Stromal cell of bone marrow (primary cell): ENCODE data around the gene MAP3K12.

Experiments used
- DNase-seq: peaks from one replicate; pipeline ENCODE4 v3.0.0-alpha.2; 2012; ENCODE audit warnings: low read depth

MAP3K12 gene

GRCh38 chr12:53508534-53509170 is 9.4 kb upstream of the MAP3K12 start:
- peak; percentile 47 for DNase-seq

DNA sequence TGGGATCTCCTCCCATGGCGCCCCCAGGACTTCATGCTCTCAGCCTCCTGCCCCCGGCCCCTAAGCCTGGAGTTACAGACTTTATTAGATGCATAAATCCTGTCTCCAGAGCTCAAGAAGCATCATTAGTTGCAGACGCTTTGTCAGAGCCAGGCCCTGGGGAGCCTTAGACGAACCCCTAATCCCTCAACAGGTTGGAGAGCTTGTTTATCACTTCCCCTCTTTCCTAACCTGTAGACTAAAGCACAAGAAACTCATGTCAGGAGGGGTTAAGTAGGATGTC is 8.3 kb upstream of the MAP3K12 start:
- DNase-seq, result no peak

- DNase-seq, result no peak
Measured at GRCh38 chr12:53506881-53507602, 7.8 kb upstream of the MAP3K12 start, which contains the start of gene NPFF. TSS of gene NPFF (minus strand) at chr12:53507484. CDS start at chr12:53507474, 10 bp downstream.

DNA sequence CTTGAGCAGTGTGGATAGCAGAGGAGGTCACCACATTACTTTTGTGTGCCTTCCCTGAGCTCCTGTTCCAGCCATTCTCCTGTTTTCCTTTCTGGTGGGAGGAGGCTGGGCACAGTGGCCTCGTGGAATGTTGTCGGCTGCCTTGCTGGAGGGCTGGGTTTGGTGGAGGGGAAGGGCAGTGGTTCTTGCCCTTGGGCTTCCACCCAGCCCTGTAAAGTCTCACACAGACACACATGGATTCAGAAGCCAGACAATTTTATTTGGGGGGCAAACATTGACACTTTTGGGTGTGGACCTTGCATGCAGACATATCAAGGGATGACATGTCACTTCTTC is 7.2 kb upstream of the MAP3K12 start:
- no peak for DNase-seq

- DNase-seq, result peak; percentile 41
Measured at GRCh38 chr12:53505555-53506449, 6.5 kb upstream of the MAP3K12 start.

GRCh38 chr12:53505086-53505485 is 5.8 kb upstream of the MAP3K12 start:
- peak; percentile 79 for DNase-seq

DNA sequence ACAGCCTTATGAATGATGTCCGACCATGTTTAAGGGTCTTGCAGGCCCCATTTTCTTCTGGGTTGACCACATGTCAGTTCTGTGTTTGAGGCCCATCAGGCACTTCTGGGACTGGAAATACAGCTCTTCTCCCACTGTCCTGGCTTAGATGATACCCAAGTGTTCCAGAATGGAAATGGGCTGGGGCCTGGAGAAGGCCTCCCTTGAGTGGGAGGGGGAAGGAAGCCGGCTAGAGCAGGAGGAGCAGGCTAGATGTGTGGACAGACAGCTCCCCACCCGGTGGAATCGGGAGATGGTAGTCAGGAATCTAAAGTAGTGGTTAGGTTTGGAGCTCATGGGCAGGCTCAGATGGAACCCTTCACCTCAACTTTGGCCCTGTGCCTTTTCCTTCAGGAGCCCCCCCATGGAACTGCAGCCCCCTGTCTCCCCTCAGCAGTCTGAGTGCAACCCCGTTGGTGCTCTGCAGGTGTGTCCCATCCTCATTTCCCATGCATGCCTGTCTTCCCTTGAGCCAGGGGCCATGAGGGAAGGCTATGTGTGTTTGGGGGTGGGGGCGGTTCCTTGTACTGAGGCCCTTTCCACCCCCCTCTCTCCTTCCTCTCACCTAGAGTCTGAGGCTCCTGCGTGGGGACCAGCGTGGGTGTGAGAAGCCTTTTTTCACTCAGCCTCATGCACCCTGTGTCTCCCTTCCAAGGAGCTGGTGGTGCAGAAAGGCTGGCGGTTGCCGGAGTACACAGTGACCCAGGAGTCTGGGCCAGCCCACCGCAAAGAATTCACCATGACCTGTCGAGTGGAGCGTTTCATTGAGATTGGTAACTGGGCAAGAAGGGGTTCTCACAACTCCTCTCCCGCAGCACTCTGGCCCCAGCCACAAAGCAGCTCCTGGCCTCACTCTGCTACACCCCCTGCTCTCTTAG is 5.0 kb upstream of the MAP3K12 start:
- no peak for DNase-seq

DNA sequence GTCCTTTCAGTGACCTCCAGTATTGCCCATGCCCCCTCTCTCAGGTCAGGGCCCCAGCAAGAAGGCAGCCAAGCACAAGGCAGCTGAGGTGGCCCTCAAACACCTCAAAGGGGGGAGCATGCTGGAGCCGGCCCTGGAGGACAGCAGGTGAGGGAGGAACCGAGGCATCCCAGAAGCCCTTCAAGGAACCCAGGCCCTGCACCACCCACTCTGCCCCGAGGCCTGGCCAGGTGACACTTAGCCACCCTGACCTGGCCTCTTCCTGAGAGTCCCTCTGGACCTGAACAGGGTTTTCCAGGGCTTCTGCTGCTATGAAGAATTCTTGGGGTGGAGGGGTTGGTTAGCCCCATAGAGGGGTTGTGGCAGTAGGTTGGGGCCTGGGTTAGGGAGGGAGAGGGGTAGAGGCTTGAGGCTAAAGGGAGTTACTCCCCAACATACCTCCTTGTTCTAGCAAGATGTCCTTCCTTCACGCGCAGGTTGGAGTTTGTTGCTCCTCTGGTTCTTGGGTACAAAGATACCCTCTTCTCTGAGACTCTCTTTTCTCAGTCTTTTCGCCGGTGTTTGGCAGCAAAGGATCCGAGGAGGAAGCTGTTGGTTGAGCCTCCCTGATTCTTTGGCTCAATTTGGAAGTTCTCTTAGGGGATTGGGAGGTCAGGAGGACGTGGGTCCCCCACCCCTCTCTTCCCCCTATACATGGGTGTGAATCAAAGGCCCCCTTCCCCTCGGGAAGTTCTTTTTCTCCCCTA is 3.9 kb upstream of the MAP3K12 start:
- DNase-seq, result no peak

GRCh38 chr12:53502331-53502730 is 3.1 kb upstream of the MAP3K12 start:
- no peak for DNase-seq

GRCh38 chr12:53501615-53502181 is 2.4 kb upstream of the MAP3K12 start:
- DNase-seq, result no peak

GRCh38 chr12:53500776-53501614 is 1.7 kb upstream of the MAP3K12 start, which contains the start of gene TARBP2:
TSS of gene TARBP2 (plus strand) at chr12:53501283. CDS start at chr12:53501409, 126 bp downstream.
- DNase-seq, result peak; percentile 100

DNA sequence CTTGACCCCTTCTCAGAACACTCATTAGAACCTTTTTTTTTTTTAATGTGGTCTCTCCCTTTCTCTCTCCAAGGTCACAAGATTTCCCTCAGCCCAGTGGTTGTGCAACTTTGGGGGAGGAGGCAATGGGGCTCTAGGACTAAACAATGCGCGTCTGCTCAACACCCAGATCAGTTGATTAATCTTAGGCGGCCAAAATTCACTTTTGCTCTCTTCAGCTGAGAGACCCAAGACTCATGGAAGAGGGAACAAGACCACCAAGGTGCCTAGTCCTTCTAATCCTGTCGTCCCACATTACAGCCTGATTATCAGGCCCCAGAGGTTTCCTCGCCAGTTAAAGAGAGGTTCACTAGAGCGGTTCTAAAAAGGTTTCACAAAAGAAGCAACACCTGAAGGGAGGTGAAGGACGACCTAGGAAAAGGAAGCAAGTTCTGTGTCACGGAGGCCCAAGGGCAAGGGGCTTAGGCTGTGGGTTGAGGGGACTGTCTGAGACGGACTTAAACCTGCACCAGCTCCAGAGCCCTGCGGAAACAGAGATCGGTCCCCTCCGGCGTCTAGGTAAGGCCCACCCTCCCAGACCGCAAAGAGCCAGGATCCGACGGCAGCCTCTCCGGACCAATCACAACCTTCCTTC is 1.0 kb upstream of the MAP3K12 start:
- peak; percentile 86 for DNase-seq

- no peak for DNase-seq
Measured at GRCh38 chr12:53498235-53498630, 1.0 kb downstream of the MAP3K12 start.

- DNase-seq, result no peak
Measured at GRCh38 chr12:53497461-53497860, 1.8 kb downstream of the MAP3K12 start.

DNA sequence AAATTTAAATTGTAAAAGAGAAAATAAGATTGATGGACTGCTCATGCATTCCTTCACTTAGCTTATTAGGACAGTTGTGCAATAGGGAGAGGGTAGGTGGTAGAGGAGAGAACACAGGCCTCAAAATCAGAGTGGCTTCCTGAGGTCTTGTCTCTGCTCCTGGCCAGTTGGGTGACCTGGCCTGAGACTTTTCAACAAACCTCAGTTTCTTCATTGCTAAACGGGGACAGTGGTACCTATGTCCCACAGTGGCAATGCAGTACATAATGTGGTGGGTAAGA is 2.6 kb downstream of the MAP3K12 start:
- DNase-seq, result no peak

- DNase-seq, result peak; percentile 59
Measured at GRCh38 chr12:53495903-53496751, 3.1 kb downstream of the MAP3K12 start.

DNA sequence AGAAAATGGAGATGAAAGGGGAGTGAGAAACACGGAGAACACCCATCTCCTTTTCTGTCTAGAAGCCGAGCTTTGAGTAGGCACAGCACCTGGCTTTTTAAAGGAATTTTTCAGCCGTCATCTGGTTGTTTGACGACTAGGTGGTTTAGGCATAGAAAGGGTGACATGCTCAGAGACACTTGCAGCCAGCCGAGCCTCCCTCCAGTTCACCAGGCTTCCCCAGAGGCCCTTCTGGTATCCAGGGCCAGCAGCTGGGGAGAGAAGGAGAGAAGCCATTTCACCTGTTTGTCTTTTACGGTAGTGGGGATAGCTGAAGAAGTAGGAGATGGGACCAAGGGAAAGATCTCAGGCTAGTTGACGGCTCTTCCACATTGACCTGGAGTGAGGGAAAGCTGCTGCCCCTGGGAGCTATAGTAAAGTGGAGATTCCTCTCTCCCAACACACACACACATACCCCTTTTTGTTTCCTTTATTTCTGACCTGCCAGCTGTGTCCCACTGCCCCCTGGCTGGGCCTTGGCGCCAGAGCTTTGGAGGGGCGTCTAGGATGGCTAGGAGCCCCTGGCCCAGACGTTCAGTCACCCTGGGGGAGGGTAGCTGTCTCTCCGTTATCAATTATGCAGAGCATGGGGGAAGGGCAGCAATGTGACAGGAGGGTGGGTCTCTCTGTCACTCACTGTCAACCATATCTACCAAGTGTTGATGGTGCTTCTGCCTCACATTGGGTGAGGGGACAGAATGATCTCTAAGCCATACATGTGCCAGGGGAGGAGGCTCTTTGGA is 5.5 kb downstream of the MAP3K12 start:
- DNase-seq, result no peak
